ENCODE data around the gene SDK1. TPM values are rescaled to one million over a fixed set of nuclear protein-coding genes. Genes with fewer than 3 reads are reported as not detected.

SDK1 gene
- total RNA-seq, 1 donor from 2014 or later: 1.3 TPM

- H3K27ac Mint-ChIP-seq: no peak overlapping the region
- POLR2A ChIA-PET: no interaction called here
- no peak for TF ChIP-seq CTCF (IDR thresholded peaks at IDR 0.05)
- no peak overlapping the region for H3K4me3 Mint-ChIP-seq
- intact Hi-C loops (cut with micrococcal nuclease): no loop called here
- ATAC-seq (ENCODE audit: low read depth) (no peak), DNase-seq (no peak)
- CTCF ChIA-PET: no interaction called here
- no peaks in the 10 kb centered on the region for H3K4me1 Mint-ChIP-seq
- H3K36me3 Mint-ChIP-seq (ENCODE audit: low read depth): no peaks in the 10 kb centered on the region
- peaks cover 19% of the 10 kb centered on the region for H3K9me3 Mint-ChIP-seq
- peaks cover 4% of the 10 kb centered on the region for H3K27me3 Mint-ChIP-seq
Observed at GRCh38 chr7:4124556-4125477, 823.8 kb downstream of the SDK1 start.

- H3K4me1 Mint-ChIP-seq: no peaks in the 10 kb centered on the region
- H3K36me3 Mint-ChIP-seq (ENCODE audit: low read depth): no peaks in the 10 kb centered on the region
- H3K27ac Mint-ChIP-seq: no peak overlapping the region
- TF ChIP-seq CTCF (IDR thresholded peaks at IDR 0.05): no peak
- intact Hi-C loops (cut with micrococcal nuclease): no loop called here
- DNase-seq: no peak
- POLR2A ChIA-PET: no interaction called here
- CTCF ChIA-PET: no interaction called here
- no peak overlapping the region for H3K4me3 Mint-ChIP-seq
- no peak for ATAC-seq (ENCODE audit: low read depth)
- H3K27me3 Mint-ChIP-seq: peaks cover 4% of the 10 kb centered on the region
- H3K9me3 Mint-ChIP-seq: peaks cover 5% of the 10 kb centered on the region
Observed at GRCh38 chr7:4127909-4128560, 827.0 kb downstream of the SDK1 start.

GRCh38 chr7:4129481-4130122 lies 828.5 kb downstream of the SDK1 start:
- no peak for ATAC-seq (ENCODE audit: low read depth)
- intact Hi-C loops (cut with micrococcal nuclease): no loop called here
- no peak for TF ChIP-seq CTCF (IDR thresholded peaks at IDR 0.05)
- ChIA-PET POLR2A (no interaction called here), CTCF (no interaction called here)
- Mint-ChIP-seq H3K27ac (no peak overlapping the region), H3K4me1 (no peaks in the 10 kb centered on the region), H3K27me3 (no peaks in the 10 kb centered on the region), H3K4me3 (no peak overlapping the region), H3K9me3 (peaks cover 5% of the 10 kb centered on the region), H3K36me3 (ENCODE audit: low read depth) (no peaks in the 10 kb centered on the region)
- no peak for DNase-seq

GRCh38 chr7:4131063-4131462 lies 830.0 kb downstream of the SDK1 start:
- CTCF ChIA-PET: no interaction called here
- intact Hi-C loops (cut with micrococcal nuclease): no loop called here
- no peak overlapping the region for H3K4me3 Mint-ChIP-seq
- no peaks in the 10 kb centered on the region for H3K4me1 Mint-ChIP-seq
- no peak for TF ChIP-seq CTCF (IDR thresholded peaks at IDR 0.05)
- no peaks in the 10 kb centered on the region for H3K36me3 Mint-ChIP-seq (ENCODE audit: low read depth)
- DNase-seq (no peak), ATAC-seq (ENCODE audit: low read depth) (no peak)
- no peaks in the 10 kb centered on the region for H3K27me3 Mint-ChIP-seq
- POLR2A ChIA-PET: no interaction called here
- H3K9me3 Mint-ChIP-seq: no peaks in the 10 kb centered on the region
- no peak overlapping the region for H3K27ac Mint-ChIP-seq

- Mint-ChIP-seq H3K4me1 (no peaks in the 10 kb centered on the region), H3K4me3 (no peak overlapping the region), H3K36me3 (ENCODE audit: low read depth) (no peaks in the 10 kb centered on the region), H3K27ac (no peak overlapping the region), H3K27me3 (no peaks in the 10 kb centered on the region), H3K9me3 (no peaks in the 10 kb centered on the region)
- CTCF ChIA-PET: no interaction called here
- ATAC-seq (ENCODE audit: low read depth) (no peak), DNase-seq (no peak)
- POLR2A ChIA-PET: no interaction called here
- no peak for TF ChIP-seq CTCF (IDR thresholded peaks at IDR 0.05)
- intact Hi-C loops (cut with micrococcal nuclease): no loop called here
Observed at GRCh38 chr7:4132221-4132620, 831.2 kb downstream of the SDK1 start.

Data from activated B cell treated with CpG ODN at 0.5 μM for 24 hours (primary cell).